Transverse colon (tissue), 4 donors: ENCODE results near the gene TMEM101. TPM values are rescaled to one million over a fixed set of nuclear protein-coding genes. Genes with fewer than 3 reads are reported as not detected.

Experiments used
- DNase-seq: peaks from one replicate; pipeline ENCODE4 v3.0.0-alpha.2; 2019
- H3K27ac ChIP-seq, 4 donors: fragments of 200-600 bp; sonication (generic); 2 replicates each; pipeline ENCODE4 v1.5.1; 2016 to 2018; ENCODE audit warnings: inconsistent platforms in 4 of 4
- H3K27me3 ChIP-seq: fragments of 200-600 bp; sonication (generic); 2 replicates; pipeline ENCODE4 v1.5.1; 2017; ENCODE audit warnings: inconsistent platforms
- H3K36me3 ChIP-seq, 4 donors: fragments of 200-600 bp; sonication (generic); 2 replicates each; pipeline ENCODE4 v1.5.1; 2017 to 2019; ENCODE audit warnings: inconsistent platforms in 4 of 4
- H3K4me1 ChIP-seq, 4 donors: fragments of 200-600 bp; sonication (generic); 2 replicates each; pipeline ENCODE4 v1.5.1; 2017 to 2020; ENCODE audit warnings: inconsistent platforms in 4 of 4
- H3K4me3 ChIP-seq, 4 donors: fragments of 200-600 bp; sonication (generic); 1 replicate in 1 of 4; 2 replicates in 3 of 4; pipeline versions ENCODE4 v1.5.1 to v1.6.1; 2017 to 2019; ENCODE audit warnings: inconsistent platforms in 4 of 4
- H3K9me3 ChIP-seq, 2 donors: fragments of 200-600 bp; sonication (generic); 2 replicates each; pipeline ENCODE4 v1.5.1; 2017 to 2019; ENCODE audit warnings: inconsistent platforms in 2 of 2
- EP300 ChIP-seq: sonication (generic); formaldehyde crosslinking; IDR thresholded peaks from one replicate; pipeline ENCODE4 v1.6.1; 2017; ENCODE audit warnings: antibody characterized with exemption, low read depth
- POLR2A ChIP-seq: fragments of 450-650 bp; IDR thresholded peaks from one replicate; pipeline ENCODE4 v1.6.1; 2016; ENCODE audit warnings: antibody characterized with exemption, mild to moderate bottlenecking, moderate library complexity
- POLR2AphosphoS5 ChIP-seq, 3 donors: sonication (generic); formaldehyde crosslinking; IDR thresholded peaks; one replicate each; pipeline ENCODE4 v1.6.1; 2016; ENCODE audit warnings: antibody characterized with exemption in 3 of 3
- WGBS, 2 donors: methylation state at CpG; one replicate each; pipeline ENCODE4 v1.1.5; 2018; ENCODE audit warnings: low coverage in 1 of 2; 5-methylcytosine and 5-hydroxymethylcytosine counted together
- in situ Hi-C, 4 donors: fragments of 200-750 bp; cut with MboI; loops; one replicate each; pipeline versions ENCODE4 v1.15.0 to v1.15.1; 2017; ENCODE audit warnings: low sequenced_read_pairs in 3 of 4, low pct_ligation_motif_present in 1 of 4, low pct_unique_long_range_greater_than_20kb in 1 of 4
- intact Hi-C: fragments of 100-400 bp; cut with DNase I; formaldehyde crosslinking; loops from one replicate; pipeline ENCODE4 v1.15.1; 2023; ENCODE audit warnings: low total_unique reads
- total RNA-seq, 4 donors: library from RNA; depleted of rRNA; stranded (reverse); fragments of >200 nt; gene quantifications; one replicate each; pipeline ENCODE4 v1.1.0, GENCODE V29; 2016
- TF ChIP-seq, protein P1 (sequence below), 5 experiments: fragments of 200-600 bp in 3 of 5; fragments of 450-650 bp in 2 of 5; sonication (generic) in 3 of 5; IDR thresholded peaks; 1 replicate in 2 of 5; 2 replicates in 3 of 5; pipeline ENCODE4 v1.5.1; 2016 to 2017; ENCODE audit warnings: antibody characterized with exemption in 5 of 5, inconsistent platforms in 3 of 5, mild to moderate bottlenecking in 2 of 5, moderate library complexity in 1 of 5

The TMEM101 gene
- total RNA-seq, 4 donors from 2014 or later, result 25.2 to 34.0 (median 27.7) TPM

DNA sequence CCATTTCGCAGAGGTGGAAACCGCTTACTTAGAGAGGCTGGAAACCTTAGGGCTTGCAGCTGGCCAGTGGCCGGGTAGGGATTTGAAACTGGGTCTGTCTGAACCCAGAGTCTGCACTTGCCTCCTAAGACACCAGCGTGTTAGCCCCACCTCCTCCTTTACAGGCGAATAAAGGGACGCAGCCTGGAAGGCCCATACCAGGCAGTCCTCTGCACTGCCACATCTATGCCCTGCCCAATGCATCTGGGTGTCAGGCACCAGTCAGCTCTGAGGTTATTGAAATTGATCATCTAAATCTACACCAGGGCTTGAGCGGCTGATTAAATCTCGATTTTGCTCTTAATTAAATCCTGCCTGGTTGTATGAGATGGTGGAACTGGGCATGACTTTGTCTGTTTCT lies 30.2 kb downstream of the TMEM101 start:
- H3K4me3 ChIP-seq, result no peak overlapping the region
- DNase-seq, result no peak
- H3K9me3 ChIP-seq, result no peaks in the 10 kb centered on the region
- no peak overlapping the region for H3K27ac ChIP-seq
- WGBS, 2 donors, result 72 to 100% methylated on average over 1 to 8 of the region's 8 CpGs
- intact Hi-C loops, result no loop called here
- in situ Hi-C loops, result loop anchor here in 1 of 4 donors (25.0 kb wide), 1 partner anchor 97 kb away; no protein-coding TSS in a partner anchor
- H3K4me1 ChIP-seq, result peaks cover 9 to 12% (median 11%) of the 10 kb centered on the region in 4 donors
- TF ChIP-seq EP300 (no peak), POLR2AphosphoS5 (IDR thresholded peaks at IDR 0.05) (no peak), POLR2A (no peak)
- TF ChIP-seq, protein P1, sequence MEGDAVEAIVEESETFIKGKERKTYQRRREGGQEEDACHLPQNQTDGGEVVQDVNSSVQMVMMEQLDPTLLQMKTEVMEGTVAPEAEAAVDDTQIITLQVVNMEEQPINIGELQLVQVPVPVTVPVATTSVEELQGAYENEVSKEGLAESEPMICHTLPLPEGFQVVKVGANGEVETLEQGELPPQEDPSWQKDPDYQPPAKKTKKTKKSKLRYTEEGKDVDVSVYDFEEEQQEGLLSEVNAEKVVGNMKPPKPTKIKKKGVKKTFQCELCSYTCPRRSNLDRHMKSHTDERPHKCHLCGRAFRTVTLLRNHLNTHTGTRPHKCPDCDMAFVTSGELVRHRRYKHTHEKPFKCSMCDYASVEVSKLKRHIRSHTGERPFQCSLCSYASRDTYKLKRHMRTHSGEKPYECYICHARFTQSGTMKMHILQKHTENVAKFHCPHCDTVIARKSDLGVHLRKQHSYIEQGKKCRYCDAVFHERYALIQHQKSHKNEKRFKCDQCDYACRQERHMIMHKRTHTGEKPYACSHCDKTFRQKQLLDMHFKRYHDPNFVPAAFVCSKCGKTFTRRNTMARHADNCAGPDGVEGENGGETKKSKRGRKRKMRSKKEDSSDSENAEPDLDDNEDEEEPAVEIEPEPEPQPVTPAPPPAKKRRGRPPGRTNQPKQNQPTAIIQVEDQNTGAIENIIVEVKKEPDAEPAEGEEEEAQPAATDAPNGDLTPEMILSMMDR (IDR thresholded peaks at IDR 0.05), result no peak
- H3K36me3 ChIP-seq, result no peaks in the 10 kb centered on the region
- peaks cover 93% of the 10 kb centered on the region for H3K27me3 ChIP-seq

GRCh38 chr17:43983515-43984411 lies 31.0 kb downstream of the TMEM101 start:
- intact Hi-C loops (no loop called here), in situ Hi-C loops (loop anchor here in 1 of 4 donors (25.0 kb wide), 1 partner anchor 96 kb away; no protein-coding TSS in a partner anchor)
- DNase-seq, result peak; percentile 34
- H3K4me3 ChIP-seq, result peak overlapping the region; percentile 14 to 46 (median 24)
- no peaks in the 10 kb centered on the region for H3K36me3 ChIP-seq
- peaks cover 98% of the 10 kb centered on the region for H3K27me3 ChIP-seq
- no peaks in the 10 kb centered on the region for H3K9me3 ChIP-seq
- WGBS, 2 donors, result 5% methylated on average over 67 of the region's 78 CpGs; no CpG with 5 or more reads in 1 of the 2 donors
- peaks cover 9 to 12% (median 11%) of the 10 kb centered on the region in 4 donors for H3K4me1 ChIP-seq
- TF ChIP-seq POLR2A, result no peak
- no peak for TF ChIP-seq POLR2AphosphoS5 (IDR thresholded peaks at IDR 0.05)
- TF ChIP-seq, protein P1 (IDR thresholded peaks at IDR 0.05), result no peak
- TF ChIP-seq EP300, result no peak
- no peak overlapping the region for H3K27ac ChIP-seq

DNA sequence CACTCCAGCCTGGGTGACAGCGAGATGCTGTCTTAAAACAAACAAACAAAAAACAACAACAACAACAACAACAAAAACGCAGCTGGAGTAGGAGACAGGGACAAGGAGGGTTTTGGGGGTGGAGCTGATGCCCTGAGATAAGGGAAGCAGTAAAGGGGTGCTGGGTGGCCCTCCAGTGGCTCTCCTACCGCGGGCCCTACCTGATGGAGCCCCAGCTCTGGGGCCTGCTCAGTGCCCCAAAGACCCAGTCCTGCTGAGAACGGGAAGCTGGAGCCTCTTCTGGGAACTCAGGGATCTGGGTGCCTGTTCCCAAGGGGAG lies 31.6 kb downstream of the TMEM101 start:
- Histone ChIP-seq H3K4me1 (peaks cover 9 to 12% (median 11%) of the 10 kb centered on the region in 4 donors), H3K9me3 (no peaks in the 10 kb centered on the region), H3K36me3 (no peaks in the 10 kb centered on the region), H3K27ac (no peak overlapping the region), H3K27me3 (peaks cover 95% of the 10 kb centered on the region), H3K4me3 (peak overlapping the region in 1 of 4 donors; percentile 46)
- intact Hi-C loops (no loop called here), in situ Hi-C loops (loop anchor here in 1 of 4 donors (25.0 kb wide), 1 partner anchor 96 kb away; no protein-coding TSS in a partner anchor)
- 15 to 40% methylated on average over 1 to 5 of the region's 5 CpGs for WGBS, 2 donors
- TF ChIP-seq EP300 (no peak), POLR2AphosphoS5 (IDR thresholded peaks at IDR 0.05) (no peak), POLR2A (no peak)
- TF ChIP-seq, protein P1 (IDR thresholded peaks at IDR 0.05), result no peak
- no peak for DNase-seq

DNA sequence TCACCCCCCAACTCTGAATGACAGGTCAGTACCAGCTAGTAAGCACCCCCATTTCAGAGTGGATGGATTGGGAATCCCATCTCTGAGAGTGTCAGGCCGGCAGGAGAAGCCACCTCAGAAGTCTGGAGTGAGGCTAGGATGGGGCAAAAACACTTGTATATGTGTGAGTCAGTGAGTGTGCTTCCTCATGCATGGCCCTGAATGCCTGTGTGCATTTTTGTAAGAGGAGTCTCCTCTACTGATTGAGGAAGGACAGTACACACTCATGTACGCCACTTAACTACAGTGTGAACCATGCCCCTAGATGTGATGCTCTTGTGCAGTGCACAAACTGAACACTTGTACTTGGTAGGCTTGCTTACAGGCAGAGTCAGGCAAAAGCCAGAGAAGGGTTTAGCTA lies 32.6 kb downstream of the TMEM101 start:
- H3K27me3 ChIP-seq, result peaks cover 95% of the 10 kb centered on the region
- H3K9me3 ChIP-seq, result no peaks in the 10 kb centered on the region
- in situ Hi-C loops, result loop anchor here in 1 of 4 donors (25.0 kb wide), 1 partner anchor 95 kb away; no protein-coding TSS in a partner anchor
- no peak for TF ChIP-seq POLR2A
- no peak for TF ChIP-seq EP300
- TF ChIP-seq POLR2AphosphoS5 (IDR thresholded peaks at IDR 0.05), result no peak
- TF ChIP-seq, protein P1 (IDR thresholded peaks at IDR 0.05), result no peak
- WGBS, 2 donors, result 70% methylated on average over 2 of the region's 2 CpGs; no CpG with 5 or more reads in 1 of the 2 donors
- no peak for DNase-seq
- H3K4me3 ChIP-seq, result no peak overlapping the region
- H3K36me3 ChIP-seq, result no peaks in the 10 kb centered on the region
- no peak overlapping the region for H3K27ac ChIP-seq
- H3K4me1 ChIP-seq, result peaks cover 9 to 12% (median 11%) of the 10 kb centered on the region in 4 donors
- intact Hi-C loops, result no loop called here
